HG02571 (cell line): ENCODE data around the gene GRID1.
A peak's percentile ranks its signal among the peaks of the same experiment; 100 is the strongest.
"Not testable (repeated sequence)": the region's sequence is repeated elsewhere in the genome, so short reads cannot be mapped to it uniquely, and the experiment has no call there.

Experiments used
- ATAC-seq: cut with Tn5 transposase; IDR thresholded peaks from one replicate; pipeline ENCODE4 v1.9.1; 2021; ENCODE audit warnings: mild to moderate bottlenecking, moderate library complexity; ENCODE audit not compliant: unreplicated experiment

GRID1 gene

GRCh38 chr10:85983051-85983450 lies 383.5 kb downstream of the GRID1 start:
- no peak for ATAC-seq

DNA sequence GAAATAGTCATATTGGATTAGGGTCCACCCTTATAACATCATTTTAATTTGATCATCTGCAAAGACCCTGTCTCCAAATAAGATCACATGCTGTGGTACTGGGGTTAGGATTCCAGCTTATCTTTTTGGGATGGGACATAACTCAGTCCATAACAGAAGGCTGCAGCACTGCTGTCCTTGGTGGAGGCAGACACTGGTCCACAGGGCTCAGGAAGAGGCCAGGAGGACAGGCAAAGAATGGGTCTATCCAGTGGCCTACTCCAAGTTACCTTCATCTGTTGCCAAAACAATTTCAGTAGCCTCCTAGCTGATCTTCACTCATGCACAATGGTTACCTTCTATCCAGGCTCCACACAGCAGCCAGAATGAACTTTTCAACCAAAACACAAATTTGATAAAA lies 387.0 kb downstream of the GRID1 start:
- no peak for ATAC-seq

DNA sequence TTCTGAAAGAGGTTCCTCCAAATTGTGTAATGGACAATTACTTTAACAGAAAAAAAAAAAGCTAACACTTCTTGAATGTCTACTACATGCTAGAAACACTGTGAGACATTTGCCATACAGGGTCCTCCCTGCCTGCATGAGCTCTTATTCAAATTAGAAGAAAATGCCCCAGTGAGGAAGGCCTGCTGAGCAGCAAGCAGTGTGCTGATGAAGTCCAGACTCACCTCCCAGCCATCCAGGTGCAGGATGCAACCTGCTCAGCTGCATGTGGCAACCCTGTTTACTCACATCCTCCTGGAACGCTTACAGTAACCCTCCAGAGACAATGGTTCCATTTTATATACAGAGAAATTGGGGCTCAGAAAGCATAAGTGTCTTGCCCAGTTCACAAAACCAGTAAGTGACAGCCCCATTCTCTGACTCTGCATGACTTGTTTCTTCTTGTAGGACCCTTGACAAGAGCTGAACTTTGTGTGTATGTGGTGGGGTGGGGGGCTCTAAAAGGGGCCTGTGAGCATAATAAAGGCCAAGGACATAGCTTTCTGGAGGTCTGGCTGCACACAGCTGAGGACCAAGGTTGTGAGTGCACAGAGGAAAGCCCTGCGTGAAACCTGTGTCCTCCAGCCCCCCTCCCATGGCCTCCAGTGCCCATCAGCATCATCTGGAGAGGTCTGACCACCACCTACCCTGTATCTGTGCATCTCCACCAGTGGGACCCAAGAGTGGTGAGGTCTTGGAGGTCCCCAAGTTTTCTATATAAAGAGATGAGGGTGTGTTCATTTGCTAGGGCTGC lies 387.8 kb downstream of the GRID1 start:
- ATAC-seq: no peak

DNA sequence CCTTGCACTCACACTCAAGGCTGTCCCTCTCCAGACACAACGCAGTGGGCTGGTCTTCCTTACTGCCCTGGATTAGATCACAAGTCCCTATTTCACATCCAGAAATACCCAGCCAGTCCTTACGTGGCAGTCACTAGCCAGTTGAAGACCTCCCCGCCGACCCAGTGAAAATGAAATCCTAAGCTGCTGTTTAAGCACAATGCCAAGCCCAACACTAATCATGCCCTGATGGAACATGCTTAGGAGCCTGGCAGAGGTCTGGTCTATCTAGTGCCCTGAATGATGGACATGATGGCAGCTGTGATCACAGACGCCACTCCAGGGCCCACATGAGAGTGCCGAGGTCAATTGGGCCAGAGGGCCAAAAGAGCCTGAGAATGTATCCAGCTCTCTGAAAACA lies 389.0 kb downstream of the GRID1 start:
- no peak for ATAC-seq

DNA sequence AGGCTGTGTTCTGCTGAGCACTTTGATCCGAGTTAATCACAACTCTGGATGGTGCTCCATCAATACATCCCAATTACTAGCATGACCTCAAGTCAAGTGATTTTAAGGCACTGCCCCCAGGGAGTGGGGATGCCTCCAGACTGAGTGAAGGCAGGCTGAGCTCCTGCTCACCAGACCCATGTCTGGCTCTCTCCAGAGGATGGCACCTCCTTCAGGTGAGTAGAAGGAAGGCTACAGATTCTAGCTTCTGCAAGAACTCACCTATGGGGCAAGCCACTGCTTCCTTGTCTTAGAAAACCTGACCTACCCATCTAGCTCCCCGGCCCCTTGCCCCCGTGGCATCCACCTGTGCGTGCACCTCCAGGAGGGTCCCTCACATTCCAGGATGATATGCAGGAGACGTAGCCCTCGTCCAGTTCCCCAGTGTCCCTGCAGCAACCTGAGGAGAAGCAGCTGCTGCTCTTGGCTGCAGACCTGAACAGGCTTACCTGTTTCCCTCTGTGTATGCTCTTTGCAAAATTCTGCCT lies 390.3 kb downstream of the GRID1 start:
- no peak for ATAC-seq

- no peak for ATAC-seq
Observed at GRCh38 chr10:85971494-85971893, 395.1 kb downstream of the GRID1 start.

DNA sequence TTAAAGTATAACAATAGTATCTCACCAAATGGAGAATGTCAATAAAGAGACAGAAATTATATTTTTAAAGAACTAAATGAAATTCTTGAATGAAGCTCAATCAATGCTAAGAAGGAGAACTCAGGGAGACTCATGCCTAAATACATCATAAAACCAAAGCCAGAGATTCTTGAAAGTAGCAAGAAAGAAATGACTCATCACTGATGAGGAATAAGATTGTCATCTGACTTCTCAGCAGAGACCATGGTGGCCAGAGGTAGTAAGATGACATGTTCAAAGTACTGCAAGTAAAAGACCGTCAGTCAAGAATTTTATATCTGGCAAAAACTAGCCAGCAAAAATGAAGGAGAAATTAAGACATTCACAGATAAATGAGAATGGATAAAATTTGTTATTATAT lies 399.0 kb downstream of the GRID1 start:
- no peak for ATAC-seq

- ATAC-seq: no peak
Observed at GRCh38 chr10:85961479-85962067, 405.0 kb downstream of the GRID1 start.

DNA sequence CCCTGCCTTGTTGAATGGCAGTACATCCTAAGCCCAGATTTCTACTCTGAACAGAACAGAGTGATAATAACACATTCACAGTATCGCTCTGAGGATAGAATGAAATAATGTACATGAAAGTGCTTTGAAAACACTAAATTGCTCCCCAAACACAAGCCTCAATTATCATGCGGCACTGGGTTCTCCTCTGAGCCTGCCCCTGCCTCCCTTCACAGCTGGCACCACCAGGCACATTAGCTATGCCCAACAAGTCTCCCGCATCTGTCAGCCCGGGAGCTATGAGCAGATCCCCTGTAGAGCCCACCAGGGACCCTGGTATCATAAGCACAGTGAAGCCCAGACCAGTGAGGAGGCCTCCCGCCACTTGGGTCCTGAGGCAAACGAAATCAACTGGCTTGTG lies 405.5 kb downstream of the GRID1 start:
- ATAC-seq: no peak

- ATAC-seq: no peak
Observed at GRCh38 chr10:85959239-85959638, 407.4 kb downstream of the GRID1 start.

- ATAC-seq: no peak
Observed at GRCh38 chr10:85950921-85951320, 415.7 kb downstream of the GRID1 start.

GRCh38 chr10:85946713-85947326 lies 419.8 kb downstream of the GRID1 start:
- peak; percentile 88 for ATAC-seq

- no peak for ATAC-seq
Observed at GRCh38 chr10:85936161-85936560, 430.4 kb downstream of the GRID1 start.

- no peak for ATAC-seq
Observed at GRCh38 chr10:85934586-85934985, 432.0 kb downstream of the GRID1 start.

GRCh38 chr10:85929993-85930392 lies 436.6 kb downstream of the GRID1 start:
- not testable (repeated sequence) for ATAC-seq

GRCh38 chr10:85927952-85928665 lies 438.5 kb downstream of the GRID1 start:
- no peak for ATAC-seq

- ATAC-seq: no peak
Observed at GRCh38 chr10:85926986-85927385, 439.6 kb downstream of the GRID1 start.

- no peak for ATAC-seq
Observed at GRCh38 chr10:85926136-85926535, 440.5 kb downstream of the GRID1 start.

- ATAC-seq: no peak
Observed at GRCh38 chr10:85925201-85925750, 441.3 kb downstream of the GRID1 start.

DNA sequence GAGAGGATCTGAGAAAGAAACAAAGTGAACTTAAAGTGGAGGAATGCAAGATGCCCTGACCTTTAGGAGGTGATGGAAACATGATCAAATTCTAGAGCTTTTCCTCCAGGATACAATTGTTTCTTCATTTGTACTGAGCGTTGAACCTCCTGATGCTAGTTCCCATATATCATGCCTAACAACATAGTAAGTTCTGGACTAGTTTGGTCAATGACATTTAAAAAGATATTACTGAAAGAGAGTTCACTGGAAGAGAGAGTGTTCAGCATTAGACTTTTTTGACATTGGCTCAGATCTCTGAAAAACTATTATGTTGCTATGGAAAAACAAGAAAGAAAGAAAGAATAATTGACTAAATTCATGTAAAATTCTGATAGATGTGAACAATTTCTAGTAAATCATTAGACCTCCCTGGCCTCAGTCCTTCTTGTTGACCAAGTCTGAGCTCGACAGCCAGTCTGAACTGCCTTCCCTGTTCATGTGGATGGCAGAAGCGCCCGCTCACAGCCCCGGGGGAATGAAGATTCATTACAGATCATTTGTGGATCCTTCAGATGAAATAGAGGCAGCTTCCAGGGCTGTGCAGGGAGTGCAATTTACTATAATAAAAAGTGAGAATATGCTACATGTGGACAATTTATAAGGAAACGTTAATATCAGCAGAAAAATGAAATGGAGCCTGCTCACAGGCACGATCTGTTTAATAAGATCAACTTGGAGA lies 442.1 kb downstream of the GRID1 start:
- ATAC-seq: no peak
